Epidermal melanocyte (primary cell): ENCODE results near the gene ALPK3.
"Not testable (repeated sequence)": the region's sequence is repeated elsewhere in the genome, so short reads cannot be mapped to it uniquely, and the experiment has no call there.

Experiments used
- DNase-seq: peaks from one replicate; pipeline ENCODE4 v3.0.0; 2011; ENCODE audit warnings: low spot score; ENCODE audit not compliant: insufficient read length

The ALPK3 gene

DNA sequence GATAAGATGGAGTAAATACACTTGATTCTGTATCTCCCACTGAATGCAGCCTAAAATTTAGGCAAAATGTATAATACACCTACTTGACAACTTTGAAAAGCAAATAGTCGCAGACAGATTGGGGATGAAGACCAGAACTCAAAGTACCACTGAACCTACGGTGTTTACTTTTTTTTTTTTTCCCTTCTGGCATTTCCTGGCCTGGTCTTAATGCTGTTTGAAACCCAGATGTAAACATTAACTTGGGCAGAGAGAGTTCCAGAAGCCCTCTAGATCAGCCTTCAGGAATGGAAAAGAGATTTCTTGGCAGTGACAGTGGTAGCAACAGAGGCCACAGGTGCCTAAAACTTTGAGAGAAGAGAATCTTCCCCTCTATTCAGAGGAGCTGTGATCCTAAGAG, 27.8 kb downstream of the ALPK3 start:
- DNase-seq, result no peak

- DNase-seq, result not testable (repeated sequence)
These were observed 28.5 kb downstream of the ALPK3 start for GRCh38 chr15:84845631-84846030.

- no peak for DNase-seq
These were observed 29.1 kb downstream of the ALPK3 start for GRCh38 chr15:84846269-84846668.

- DNase-seq, result no peak
These were observed 30.2 kb downstream of the ALPK3 start for GRCh38 chr15:84847382-84847781.

GRCh38 chr15:84852212-84852611, 35.1 kb downstream of the ALPK3 start:
- DNase-seq, result no peak

DNA sequence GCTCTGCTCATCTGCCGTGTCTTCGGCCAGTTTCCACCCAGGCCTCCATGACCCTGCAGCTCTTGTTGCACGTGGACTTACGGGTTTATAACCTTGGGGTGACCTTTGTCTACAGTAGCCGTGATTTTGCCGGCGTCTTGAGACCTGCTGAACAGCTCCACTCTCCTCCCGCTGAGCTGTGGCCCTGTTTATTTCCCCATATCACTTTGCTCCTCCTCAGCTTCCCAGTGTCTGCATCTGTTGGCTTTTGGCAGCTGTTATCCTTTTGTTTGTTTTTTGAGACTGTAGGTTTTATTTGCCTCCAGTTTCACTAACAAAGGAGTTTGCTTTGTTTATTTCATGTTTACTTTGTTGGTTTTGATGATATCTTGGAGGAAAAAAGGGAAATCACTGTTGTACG, 38.0 kb downstream of the ALPK3 start:
- no peak for DNase-seq

DNA sequence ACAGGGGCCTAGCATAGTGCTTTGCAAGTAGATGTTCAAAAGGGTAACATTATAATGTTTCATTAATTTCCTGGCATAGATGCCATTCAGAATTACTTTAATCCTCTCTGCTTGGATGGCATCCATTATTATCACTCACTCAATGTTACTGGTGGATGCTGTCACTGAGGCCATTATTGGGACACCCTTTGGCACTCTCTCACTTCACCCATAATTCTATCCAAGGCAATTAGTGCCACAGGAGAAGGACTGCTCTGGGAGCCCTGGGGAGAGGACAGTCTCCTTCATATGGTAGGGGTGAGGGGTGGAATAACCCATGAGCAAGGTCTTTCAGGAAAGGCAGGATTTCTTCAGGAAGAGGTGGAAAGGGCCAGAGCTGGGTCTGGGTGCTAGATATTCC, 38.6 kb downstream of the ALPK3 start:
- DNase-seq, result no peak

- no peak for DNase-seq
These were observed 39.7 kb downstream of the ALPK3 start for GRCh38 chr15:84856731-84857417.

GRCh38 chr15:84857418-84858004, 40.4 kb downstream of the ALPK3 start:
- DNase-seq, result no peak

DNA sequence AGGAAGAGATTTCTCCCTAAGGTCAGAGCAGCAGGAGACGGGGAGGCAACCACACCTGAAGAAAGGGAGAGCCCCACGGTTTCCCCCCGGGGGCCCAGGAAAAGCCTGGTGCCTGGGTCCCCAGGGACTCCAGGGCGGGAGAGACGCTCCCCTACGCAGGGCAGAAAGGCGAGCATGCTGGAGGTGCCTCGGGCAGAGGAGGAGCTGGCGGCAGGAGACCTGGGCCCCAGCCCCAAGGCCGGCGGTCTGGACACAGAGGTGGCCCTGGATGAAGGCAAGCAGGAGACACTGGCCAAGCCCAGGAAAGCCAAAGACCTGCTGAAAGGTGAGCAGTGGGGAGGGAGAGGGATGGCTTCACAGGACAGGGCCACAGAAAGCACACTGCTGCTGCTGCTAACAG, 41.1 kb downstream of the ALPK3 start:
- no peak for DNase-seq

DNA sequence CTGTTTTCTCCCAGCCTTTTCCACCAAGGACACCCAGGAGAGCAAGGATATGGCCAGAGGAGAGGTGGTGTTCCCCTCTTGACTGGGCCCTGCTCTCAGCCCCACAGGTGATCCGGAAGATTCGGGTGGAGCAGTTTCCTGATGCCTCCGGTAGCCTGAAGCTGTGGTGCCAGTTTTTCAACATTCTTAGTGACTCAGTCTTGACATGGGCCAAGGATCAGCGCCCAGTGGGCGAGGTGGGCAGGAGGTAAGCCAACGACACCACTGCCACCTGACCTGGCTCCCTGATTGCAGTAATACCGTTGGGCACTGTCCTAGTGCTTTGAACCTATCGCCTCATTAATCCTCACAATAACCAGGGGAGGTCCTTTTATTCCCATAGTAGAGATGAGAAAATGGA, 42.0 kb downstream of the ALPK3 start:
- no peak for DNase-seq

GRCh38 chr15:84859651-84860050, 42.5 kb downstream of the ALPK3 start:
- no peak for DNase-seq

DNA sequence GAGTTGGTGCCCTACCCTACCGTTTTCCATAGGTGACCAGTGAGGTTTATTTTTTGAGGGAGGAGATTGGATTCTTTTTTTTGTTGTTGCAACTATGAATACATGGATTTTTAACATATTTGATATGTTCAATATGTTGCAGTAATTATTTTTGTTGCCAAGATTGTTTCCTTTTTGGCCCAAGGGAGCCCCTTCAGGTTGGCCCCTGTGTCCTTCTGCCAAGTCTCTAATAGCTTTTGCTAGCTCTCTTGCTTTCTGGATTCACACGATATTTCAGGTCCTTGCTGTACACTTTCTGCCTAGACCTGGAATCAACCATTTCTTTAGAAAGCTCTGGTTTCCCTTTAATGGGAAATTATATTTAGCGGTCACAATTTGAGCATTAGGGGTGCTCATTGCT, 44.6 kb downstream of the ALPK3 start:
- no peak for DNase-seq

- DNase-seq, result no peak
These were observed 45.2 kb downstream of the ALPK3 start for GRCh38 chr15:84862214-84862975.

- DNase-seq, result no peak
These were observed 46.6 kb downstream of the ALPK3 start for GRCh38 chr15:84863565-84864443.

GRCh38 chr15:84864444-84864795, 47.3 kb downstream of the ALPK3 start:
- no peak for DNase-seq

DNA sequence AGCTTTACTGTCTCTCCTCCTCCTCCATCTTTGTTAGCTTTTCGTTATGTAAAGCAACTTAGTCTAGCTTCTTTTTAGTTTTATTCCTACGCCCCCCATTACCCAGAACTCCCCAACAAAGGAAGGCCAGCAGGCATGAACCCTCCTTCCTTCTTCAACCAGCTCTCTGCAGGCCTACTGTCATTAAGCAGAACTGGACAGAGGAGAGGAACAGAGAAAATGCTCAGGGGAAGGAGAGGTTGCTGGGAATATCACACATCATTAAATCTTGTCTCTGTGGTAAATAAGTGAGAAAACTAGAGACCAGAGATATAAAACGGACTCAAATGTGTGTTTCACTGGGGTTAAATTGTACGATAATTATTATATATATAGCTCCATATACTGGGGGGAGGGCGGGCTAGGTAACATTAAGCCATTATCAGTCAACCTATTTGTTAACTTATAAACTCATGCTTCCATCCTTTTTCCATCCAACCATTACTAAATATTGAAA, 48.0 kb downstream of the ALPK3 start:
- no peak for DNase-seq

GRCh38 chr15:84868037-84868880, 51.1 kb downstream of the ALPK3 start:
- DNase-seq, result no peak

- no peak for DNase-seq
These were observed 52.4 kb downstream of the ALPK3 start for GRCh38 chr15:84869510-84869909.

DNA sequence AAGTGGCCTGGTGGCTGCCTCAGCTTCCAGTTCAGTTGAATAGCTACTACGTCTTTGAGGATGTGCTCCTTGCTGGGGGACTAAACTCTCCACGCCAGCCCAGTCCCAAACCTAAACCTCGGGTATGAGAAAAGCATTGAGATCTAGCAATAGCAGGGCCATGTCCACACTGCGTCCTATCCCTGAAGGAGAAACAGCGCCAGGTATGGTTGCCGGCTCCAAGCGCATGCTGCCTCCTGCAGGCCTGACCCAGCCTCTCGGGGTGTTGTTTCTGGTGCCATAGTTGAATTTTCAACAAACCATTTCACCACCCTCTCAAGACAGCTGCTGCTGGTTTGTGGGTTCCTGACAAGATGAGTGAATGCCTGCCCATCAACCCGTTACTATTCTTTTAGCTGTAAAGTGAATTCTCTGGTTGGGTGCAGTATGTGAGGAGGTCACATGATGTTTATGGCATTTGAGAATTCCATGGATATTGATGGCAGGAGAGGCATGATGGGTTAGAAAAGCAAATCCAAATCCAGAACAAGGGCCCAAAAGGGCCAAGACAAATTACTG, 54.4 kb downstream of the ALPK3 start:
- DNase-seq, result no peak
